ENCODE results near the gene CAMK2N1.

CAMK2N1 gene

GRCh38 chr1:20445956-20446355 is 40.1 kb downstream of the CAMK2N1 start:
- no peak for DNase-seq (ENCODE audit: low read depth in 3 of 3)

- DNase-seq (ENCODE audit: low read depth in 3 of 3): no peak
Measured at GRCh38 chr1:20443703-20444586, 42.1 kb downstream of the CAMK2N1 start.

- DNase-seq (ENCODE audit: low read depth in 3 of 3): no peak
Measured at GRCh38 chr1:20442920-20443625, 42.9 kb downstream of the CAMK2N1 start.

GRCh38 chr1:20440785-20441200 is 45.2 kb downstream of the CAMK2N1 start:
- DNase-seq (ENCODE audit: low read depth in 3 of 3): peak; percentile 29 to 42 (median 35)

GRCh38 chr1:20439282-20439681 is 46.7 kb downstream of the CAMK2N1 start:
- DNase-seq (ENCODE audit: low read depth in 3 of 3): no peak

- no peak for DNase-seq (ENCODE audit: low read depth in 3 of 3)
Measured at GRCh38 chr1:20437640-20438039, 48.4 kb downstream of the CAMK2N1 start.

GRCh38 chr1:20432891-20433290 is 53.1 kb downstream of the CAMK2N1 start:
- DNase-seq (ENCODE audit: low read depth in 3 of 3): no peak

Measured in stimulated activated CD4-positive, alpha-beta T cell treated with anti-CD3 and anti-CD28 coated beads, TNF-alpha, amount 100 ng/mL, for 48 hours (primary cell).